NCI-H1105 (cell line): Measurements from ENCODE around the gene NPEPPS.
"Not testable (repeated sequence)": the region's sequence is repeated elsewhere in the genome, so short reads cannot be mapped to it uniquely, and the experiment has no call there.

Source experiments
- DNase-seq: peaks from one replicate; lab custom pipeline; 2025; lab: John Stamatoyannopoulos, UW

Gene NPEPPS

DNA sequence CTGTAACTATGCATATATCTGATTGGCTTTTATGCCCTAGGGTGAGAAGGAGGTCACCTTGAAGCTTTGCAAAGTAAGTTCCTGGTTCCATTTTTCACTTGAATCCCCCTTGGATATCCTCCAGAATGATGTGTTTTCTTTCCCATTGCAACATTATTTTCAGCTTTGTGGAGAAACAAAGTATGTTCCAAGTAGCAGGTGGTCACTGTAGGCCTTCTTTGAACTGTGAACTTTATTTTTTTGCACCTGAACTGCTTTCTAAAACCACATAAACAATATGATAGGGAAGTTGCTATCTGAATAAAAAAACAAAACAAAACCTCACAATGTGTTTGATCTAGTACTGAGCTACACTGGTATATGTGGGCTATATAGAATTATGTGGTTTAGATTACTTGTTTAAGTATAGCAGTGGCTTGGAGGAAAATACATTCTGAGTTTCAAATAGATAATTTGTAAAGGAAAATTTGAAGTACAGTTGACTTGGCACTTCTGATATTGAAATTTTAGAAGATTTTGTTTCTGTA lies 29.7 kb downstream of the NPEPPS start:
- DNase-seq = not testable (repeated sequence)

DNA sequence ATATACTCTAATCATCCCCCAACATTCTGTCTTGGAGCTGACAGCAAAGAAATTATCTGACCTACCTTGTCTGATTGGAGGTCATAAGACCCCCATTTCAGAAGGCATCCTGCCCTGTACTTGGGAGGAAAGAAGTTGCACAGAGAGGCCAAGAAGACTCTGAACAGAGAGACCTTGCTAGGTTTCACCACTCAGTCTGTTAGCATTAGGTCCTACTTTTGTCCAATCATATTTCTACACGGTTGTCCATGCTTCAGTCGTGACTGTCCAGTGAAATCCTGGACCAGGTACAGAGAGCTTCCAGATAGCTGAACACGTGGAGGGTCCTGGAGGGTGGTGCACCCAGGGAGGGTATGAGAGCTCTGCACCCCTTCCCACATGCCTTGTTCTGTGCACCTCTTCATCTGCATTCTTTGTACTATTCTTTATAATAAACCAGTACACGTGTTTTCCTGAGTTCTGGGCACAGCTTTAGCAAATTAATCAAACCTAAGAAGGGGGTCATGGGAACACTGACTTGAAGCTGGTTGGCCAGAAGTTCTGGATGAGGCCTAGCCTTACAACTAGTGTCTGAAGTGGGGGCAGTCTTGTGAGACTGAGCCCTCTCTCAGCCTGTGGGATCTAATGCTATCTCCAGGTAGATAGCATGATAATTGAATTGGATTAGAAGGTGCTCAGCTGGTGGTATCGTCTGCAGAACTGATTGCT lies 30.9 kb downstream of the NPEPPS start:
- DNase-seq = not testable (repeated sequence)

DNA sequence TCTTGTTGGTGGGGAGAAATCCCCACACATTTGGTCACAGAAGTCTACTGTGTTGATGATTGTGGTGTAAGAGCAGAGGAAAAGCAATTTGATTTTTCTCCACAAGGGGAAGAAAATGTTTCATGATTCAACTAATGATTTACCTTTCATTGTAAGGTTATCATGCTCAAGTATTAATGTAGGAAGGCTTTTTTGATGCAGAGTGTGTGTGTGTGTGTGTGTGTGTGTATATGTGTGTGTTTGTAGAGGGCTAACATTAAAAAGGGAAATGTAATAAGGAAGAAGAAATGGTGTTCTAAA lies 31.4 kb downstream of the NPEPPS start:
- not testable (repeated sequence) for DNase-seq

DNA sequence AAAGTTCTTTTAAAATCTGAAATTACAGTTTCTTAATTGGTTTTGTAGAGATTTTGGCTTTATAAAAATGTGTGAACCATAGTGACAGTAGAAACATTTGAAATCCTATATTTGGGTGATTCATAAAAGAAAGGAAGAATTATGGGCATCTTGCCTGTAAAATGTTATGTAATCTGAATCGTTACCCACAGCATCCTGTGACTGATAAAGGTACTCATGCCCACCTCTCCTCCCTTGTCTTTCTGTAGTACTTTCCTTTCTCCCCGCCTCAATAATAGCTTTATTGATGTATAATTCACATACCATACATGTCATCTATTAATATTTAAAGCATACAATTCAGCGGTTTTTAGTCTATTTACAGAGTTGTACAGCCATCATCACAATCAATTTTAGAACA lies 36.4 kb downstream of the NPEPPS start:
- not testable (repeated sequence) for DNase-seq

DNA sequence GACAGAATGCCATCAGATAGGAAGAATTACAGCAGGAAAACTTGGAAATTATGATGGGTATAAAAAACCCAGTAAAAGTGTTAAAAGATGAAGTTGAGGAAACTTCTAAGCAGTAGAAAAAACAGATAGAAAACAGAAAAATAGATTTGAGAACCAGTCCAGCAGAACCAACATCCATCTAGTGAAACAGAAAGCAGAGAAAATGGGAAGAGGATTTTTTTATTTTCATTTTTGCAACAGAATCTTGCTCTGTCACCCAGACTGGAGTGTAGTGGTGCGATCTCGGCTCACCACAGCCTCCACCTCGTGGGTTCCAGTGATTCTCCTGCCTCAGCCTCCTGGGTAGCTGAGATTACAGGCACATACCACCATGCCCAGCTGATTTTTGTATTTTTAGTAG lies 41.7 kb downstream of the NPEPPS start:
- not testable (repeated sequence) for DNase-seq

DNA sequence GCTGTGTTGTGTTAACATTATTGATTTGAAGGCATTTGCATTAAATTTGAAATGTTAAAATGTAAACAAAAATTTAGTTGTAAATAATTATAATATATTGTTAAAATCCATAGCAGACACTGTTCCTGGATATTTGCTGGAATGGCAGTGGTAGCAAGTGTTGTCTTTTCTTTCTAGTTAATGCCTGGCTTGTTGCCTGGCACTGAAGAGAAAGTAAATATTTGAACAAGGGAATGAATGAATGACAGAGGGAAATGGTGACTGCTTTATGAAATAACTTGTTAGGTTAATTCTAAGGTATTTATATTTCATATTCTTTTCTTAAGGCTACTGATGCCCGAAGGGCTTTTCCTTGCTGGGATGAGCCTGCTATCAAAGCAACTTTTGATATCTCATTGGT lies 51.5 kb downstream of the NPEPPS start:
- not testable (repeated sequence) for DNase-seq

DNA sequence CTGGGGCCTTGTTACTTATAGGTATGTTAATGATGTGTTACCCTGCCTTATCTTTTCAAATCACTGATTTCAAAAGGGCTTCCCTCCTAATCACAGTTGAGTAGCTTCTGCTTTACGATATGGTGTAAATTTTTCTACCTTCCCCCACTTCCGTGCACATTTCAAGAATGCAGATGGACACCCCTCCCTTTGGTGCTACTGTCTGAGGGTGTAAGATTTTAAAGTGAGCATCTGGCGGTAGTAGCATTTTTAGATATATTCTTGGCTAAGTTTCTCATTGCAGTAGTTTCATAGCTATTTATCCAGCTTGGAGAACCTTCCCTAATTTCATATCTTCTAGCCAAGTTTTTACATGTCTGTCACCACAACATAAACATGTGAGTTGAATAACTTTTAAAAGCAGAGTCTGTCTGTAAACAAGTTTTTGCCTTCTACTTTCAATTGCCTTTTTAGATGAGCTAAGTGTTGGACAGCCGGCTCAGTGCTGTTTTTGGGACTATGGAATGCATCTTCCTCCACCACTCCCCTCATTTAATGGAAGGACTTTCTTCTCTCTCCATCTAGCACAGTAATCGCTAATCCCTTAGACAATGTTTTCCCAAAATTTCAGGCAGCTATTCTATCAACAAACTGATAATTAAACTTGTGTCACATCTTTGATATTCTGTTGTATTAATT lies 55.6 kb downstream of the NPEPPS start:
- not testable (repeated sequence) for DNase-seq

DNA sequence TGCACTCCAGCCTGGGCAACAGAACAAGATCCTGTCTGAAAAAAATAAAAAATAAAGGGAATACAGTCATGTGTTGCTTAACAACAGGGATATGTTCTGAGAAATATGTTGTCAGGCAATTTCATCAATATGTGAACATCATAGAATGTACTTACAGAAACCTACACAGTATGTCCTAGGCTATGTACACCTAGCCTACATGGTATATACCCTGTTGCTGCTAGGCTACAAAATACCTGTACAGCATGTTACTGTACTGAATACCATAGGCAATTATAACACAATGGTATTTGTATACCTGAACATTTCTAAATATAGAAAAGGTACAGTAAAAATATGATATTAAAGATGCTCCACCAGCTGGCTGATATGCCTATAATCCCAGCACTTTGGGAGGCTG lies 62.6 kb downstream of the NPEPPS start:
- not testable (repeated sequence) for DNase-seq

DNA sequence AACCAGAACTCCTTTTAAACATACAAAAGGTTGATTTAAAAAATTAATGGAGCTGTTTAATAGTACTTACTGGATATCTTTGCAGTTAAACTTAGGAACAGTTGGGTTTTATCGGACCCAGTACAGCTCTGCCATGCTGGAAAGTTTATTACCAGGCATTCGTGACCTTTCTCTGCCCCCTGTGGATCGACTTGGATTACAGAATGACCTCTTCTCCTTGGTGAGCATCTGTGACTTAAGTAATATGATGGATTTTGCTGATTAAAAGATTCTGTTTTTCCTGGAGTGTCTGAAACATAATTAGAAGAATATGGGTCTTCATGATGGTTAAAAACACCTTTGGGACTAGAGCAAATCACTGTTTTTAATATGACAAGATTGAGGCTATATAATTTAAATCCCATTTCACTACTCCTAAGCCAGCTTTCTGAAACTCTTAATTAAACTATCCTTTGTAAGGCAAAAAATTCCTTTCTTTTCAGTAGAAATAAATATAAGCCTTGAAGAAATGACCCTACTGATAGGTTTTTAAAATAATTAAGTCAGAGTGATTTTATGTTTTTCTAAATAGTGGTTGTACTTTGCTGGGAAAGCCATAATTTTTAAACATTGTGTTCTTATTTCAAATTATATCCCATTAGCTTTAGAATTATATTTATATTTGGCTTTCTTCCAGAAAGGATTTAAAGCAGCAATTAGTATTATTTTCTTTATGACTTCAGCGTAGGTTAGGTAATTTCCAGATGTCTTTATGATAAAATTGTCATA lies 73.1 kb downstream of the NPEPPS start:
- no peak for DNase-seq

DNA sequence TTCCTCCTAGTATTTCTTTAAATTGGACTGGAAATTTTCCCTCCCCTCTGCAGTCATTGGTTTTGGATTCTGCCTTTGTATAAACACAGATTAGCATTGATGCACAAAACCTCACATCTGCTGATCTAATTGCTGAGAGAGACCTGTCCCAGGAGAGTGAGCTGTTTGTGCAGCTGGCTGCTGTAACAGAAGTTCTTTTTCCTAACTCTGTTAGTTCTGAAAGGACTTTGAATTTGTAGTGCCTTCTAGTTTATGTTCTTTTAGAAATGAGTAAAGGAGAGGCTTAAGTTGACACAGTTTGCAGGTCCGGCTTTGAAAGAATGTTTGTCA lies 73.7 kb downstream of the NPEPPS start:
- peak; percentile 69 for DNase-seq

DNA sequence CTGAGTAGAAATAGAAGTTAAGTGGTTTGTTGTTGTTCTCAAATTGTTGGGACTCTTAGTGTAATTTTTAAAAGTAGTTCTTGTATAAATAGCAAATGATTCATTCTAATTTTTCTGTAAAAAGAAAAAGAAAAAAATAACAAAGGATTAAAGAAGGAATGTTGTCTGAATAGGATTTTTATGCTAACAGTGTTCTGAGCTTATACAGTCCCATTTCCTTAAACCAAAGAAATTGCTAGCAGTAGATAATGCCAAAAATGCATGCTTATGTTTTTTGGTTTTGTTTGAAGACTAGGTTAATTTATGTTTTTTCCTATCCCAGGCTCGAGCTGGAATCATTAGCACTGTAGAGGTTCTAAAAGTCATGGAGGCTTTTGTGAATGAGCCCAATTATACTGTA lies 74.1 kb downstream of the NPEPPS start:
- no peak for DNase-seq

DNA sequence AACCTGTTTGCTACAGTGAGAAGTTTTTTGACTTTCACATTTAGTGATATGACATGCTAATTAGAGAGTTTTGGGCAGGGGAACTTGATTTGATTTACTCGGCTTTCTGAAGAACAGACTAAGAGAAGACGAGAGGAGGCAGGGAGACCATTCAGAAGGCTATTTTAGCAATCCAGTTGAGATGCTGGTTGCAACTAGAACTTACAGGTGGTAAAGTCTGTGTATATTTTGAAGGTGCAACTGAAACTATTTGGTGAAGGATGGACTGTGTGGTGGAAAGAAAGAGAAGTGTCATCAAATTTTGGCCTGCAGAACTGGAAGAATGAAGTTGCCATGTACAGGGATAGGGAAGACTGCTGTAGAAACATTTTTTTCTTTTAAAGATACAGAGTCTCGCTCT lies 76.6 kb downstream of the NPEPPS start:
- DNase-seq = no peak

DNA sequence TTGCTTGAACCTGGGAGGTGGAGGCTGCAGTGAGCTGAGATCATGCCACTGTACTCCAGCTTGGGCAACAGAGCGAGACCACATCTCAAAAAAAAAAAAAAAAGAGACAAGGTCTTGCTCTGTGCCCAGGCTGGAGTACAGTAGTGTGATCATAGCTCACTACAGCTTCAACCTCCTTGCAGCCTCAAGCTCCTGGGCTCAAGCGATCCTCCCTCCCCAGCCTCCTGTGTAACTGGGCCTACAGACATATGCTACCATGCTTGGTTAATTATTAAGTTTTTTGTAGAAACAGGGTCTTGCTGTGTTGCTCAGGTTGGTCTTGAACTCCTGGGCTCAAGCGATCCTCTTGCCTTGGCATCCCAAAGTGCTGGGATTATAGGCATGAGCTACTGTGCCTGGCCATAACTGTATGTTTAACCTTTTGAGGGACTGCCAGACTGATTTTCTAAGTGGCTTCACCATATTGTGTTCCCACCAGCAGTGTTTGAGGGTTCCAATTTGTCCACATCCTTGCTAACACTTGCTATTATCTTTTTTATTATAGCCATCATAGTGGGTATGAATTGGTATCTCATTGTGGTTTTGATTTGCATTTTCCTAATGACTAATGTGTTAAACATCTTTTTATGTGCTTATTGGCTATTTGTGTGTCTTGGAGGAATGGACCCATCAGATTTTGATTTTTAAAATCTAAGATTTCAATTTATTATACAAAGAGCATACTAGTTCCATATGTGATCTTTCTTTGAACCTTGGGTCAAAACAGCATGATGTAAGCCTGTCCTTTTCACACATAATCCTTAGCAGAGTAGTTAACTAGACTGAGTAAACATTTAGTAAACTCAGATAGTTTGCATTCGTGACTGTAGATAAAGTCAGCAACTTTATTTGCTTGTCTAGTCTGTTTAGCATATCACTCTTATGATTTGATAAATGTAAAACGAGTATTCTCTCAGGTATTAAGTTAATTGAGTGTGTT lies 80.8 kb downstream of the NPEPPS start:
- no peak for DNase-seq

DNA sequence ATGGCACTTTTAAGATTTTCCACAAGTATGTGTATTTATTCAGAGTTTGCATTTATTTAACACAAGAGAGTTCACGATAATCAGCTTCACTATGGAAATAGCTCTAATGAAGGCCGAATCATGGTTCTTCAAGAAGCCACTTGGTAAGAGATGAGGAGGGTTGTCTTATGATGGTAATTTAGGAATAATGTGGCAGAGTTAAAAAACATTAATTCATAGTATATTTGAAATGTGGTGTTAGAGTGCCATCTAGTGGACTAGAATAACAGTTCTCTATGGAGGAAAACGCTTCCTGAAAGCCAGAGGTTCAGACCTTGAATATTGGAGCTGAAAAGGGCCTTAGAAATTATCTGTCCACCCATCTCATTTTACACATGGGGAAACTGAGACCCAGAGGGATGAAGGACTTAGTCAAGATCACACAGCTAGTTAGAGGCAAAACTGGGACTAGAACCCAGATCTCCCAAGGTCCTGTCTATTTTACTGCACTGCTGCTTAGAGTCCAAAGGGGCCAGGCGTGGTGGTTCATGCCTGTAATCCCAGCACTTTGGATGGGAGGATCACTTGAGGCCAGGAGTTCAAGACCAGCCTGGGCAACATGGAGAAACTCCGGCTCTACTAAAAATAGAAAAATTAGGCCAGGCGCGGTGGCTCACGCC lies 85.0 kb downstream of the NPEPPS start:
- peak; percentile 55 for DNase-seq

DNA sequence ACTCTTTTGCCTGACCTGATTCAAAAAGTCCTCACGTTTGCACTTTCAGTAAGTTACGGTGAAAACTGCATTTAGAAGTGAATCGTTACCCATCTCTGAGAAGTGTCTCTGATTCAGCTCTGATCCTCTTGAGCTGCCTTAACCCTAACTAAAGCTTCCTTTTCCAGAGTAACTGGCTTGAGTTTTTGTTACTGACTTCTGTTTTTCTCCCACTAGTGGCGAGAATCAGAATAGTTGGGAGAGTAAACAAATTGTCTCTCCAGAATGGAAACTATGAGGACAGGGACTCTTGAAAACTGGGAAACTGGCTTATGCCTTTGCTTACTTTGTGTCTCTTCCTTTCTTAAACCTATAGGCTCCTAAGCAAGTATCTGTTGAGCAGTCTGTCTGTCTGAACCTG lies 87.5 kb downstream of the NPEPPS start:
- DNase-seq = no peak

DNA sequence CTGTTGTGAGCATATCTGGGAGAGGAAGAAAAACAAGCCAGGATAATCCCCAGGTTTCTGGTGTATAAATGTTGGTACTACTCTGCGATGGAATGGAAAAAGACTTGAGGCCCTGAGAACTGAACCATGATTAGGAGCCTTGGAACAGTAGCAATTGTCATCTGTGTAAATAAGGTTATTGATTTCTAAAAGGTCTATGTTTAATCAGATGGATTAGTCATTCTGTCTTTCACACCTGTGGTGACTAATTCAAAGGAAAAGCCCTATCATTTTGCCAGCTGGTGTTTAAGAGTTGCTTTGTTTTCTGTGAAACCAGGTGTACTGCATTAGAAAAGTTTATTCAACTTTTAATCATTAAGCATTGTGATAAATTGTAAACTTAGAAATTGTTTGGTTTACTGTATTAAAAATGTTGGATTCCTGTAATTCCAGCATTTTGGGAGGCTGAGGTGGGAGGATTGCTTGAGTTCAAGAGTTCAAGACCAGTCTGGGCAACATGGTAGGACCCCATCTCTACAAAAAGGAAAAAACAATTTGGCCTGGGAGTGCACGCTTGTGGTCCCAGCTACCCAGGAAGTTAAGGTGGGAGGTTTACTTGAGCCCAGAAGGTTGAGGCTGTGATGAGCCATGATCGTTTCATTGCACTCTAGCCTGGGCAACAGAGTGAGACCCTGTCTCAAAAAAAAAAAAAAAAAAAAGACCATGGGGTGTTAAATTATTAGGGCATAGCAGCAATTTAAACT lies 89.8 kb downstream of the NPEPPS start:
- no peak for DNase-seq

DNA sequence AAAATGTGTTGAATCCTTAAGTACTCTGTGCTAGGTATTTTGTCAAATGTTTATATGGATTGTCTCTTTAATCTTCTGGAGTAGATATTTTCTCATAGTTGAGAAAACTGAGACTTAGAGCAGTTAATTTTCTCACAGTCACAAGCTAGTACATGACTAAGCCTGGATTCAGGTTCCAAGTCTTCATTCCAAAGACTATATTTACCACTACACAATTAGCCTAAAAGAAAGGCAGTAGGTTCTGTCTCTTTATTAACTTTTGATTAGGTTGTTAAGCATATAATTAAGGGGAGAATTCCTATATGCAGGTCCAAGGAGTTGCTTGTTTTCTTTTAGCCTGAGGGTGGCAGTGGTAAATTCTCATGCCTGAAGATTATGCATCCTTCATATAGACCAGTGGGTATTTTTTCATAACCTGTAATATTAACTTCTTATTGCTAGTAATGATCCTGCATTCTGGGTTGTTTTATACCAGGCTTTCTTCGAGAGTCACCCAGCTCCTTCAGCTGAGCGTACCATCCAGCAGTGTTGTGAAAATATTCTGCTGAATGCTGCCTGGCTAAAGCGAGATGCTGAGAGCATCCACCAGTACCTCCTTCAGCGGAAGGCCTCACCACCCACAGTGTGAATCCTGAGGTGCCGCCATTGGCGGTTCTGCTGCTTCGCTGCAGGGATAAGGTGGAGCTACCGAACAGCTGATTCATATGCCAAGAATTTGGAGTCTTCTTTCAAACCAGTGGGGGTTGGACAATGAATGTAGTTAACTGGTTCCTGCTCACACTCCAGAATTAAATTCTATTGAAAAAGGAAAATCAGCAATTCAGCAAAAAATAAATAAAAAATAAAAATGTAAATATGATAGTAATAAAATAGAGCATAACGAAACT lies 90.6 kb downstream of the NPEPPS start:
- DNase-seq = no peak

DNA sequence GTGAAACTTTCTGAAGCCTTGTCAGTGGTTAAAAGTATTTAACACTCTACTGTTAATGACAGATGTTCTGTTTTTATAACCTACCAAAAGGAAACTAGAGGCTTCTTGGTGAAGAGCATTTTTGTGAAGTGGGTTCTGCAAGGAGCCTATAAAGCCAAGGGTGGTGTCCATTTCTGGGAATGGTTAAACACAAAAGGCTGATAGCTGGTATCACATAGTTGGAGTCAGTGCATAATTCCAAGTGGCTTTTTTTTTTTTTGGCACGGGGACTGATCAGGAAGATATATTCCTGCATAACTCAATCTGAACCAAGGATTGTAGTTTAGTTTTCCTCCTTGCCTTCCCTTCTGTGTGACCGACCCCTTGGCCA lies 91.3 kb downstream of the NPEPPS start:
- no peak for DNase-seq

DNA sequence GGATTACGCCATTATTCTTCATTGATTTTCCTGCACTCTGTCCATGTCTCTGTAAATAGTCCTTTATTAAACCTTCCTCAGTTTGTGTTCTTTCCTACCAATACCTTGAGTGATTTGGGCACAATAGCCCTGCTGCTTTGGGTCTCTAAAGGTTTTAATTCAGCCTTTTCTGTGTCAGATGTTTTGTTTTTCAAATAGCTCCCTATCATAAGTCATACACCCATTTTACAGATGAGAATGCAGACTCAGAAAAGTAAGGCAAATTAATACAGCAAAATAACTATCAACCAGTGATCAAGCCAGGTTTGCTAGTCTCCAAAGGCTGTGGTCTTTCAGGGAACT lies 93.8 kb downstream of the NPEPPS start:
- no peak for DNase-seq
